SU-DHL-6 (cell line): ENCODE measurements around the gene FBXO48.

Source experiments
- H2AFZ ChIP-seq: fragments of 200-600 bp; sonication (generic); 2 replicates; pipeline ENCODE4 v1.6.1; 2014; ENCODE audit warnings: low read depth, mild to moderate bottlenecking, moderate library complexity, mixed read lengths, antibody characterized with exemption, low read length; ENCODE audit not compliant: severe bottlenecking
- H3F3A ChIP-seq: fragments of 200-600 bp; shearing (Covaris generic); 2 replicates; pipeline ENCODE4 v1.6.0; 2016; ENCODE audit warnings: antibody characterized with exemption, mild to moderate bottlenecking; ENCODE audit not compliant: insufficient read depth
- H3K27ac ChIP-seq: fragments of 200-600 bp; sonication (generic); 2 replicates; pipeline ENCODE4 v1.5.1; 2016; ENCODE audit warnings: low read depth, mild to moderate bottlenecking, low read length, moderate library complexity, mixed read lengths
- H3K27me3 ChIP-seq: fragments of 200-600 bp; sonication (generic), shearing (Covaris generic); 2 replicates; pipeline ENCODE4 v1.6.0; 2014; ENCODE audit warnings: mild to moderate bottlenecking, low read length
- H3K36me3 ChIP-seq: fragments of 200-600 bp; sonication (generic); 2 replicates; pipeline ENCODE4 v1.6.1; 2014; ENCODE audit warnings: mild to moderate bottlenecking, low read length, mixed read lengths
- H3K4me2 ChIP-seq: fragments of 300-600, 200-600 bp; shearing (Covaris generic), sonication (generic); 2 replicates; pipeline ENCODE4 v1.6.0; 2014; ENCODE audit warnings: low read length, low read depth, mild to moderate bottlenecking; ENCODE audit not compliant: poor library complexity, severe bottlenecking
- H3K4me3 ChIP-seq: fragments of 200-600 bp; sonication (generic); 2 replicates; pipeline ENCODE4 v1.5.1; 2014; ENCODE audit warnings: antibody characterized with exemption, low read length, mild to moderate bottlenecking, mixed read lengths; ENCODE audit not compliant: insufficient read depth, poor library complexity, severe bottlenecking
- H3K79me2 ChIP-seq: fragments of 200-600 bp; sonication (generic); 2 replicates; pipeline ENCODE4 v1.6.1; 2014; ENCODE audit warnings: mild to moderate bottlenecking, low read length, moderate library complexity; ENCODE audit not compliant: insufficient read depth
- H3K9ac ChIP-seq: fragments of 200-600 bp; sonication (generic); 2 replicates; pipeline ENCODE4 v1.7.0; 2014; ENCODE audit warnings: mild to moderate bottlenecking, low read length
- H3K9me2 ChIP-seq: fragments of 200-600 bp; sonication (generic); replicated peaks from 2 replicates; pipeline ENCODE4 v1.6.1; 2014; ENCODE audit warnings: low read length; ENCODE audit not compliant: insufficient read depth
- H3K9me3 ChIP-seq: fragments of 200-600 bp; sonication (generic); 2 replicates; pipeline ENCODE4 v1.6.1; 2014; ENCODE audit warnings: low read length, mixed read lengths; ENCODE audit not compliant: insufficient read depth
- H4K20me1 ChIP-seq: fragments of 200-600 bp; sonication (generic); 2 replicates; pipeline ENCODE4 v1.6.1; 2014; ENCODE audit warnings: low read depth, mild to moderate bottlenecking, antibody characterized with exemption, low read length, moderate library complexity, mixed read lengths
- CTCF ChIP-seq: fragments of 200-600 bp; sonication (generic); IDR thresholded peaks from one replicate; pipeline ENCODE4 v1.5.1; 2017; ENCODE audit warnings: antibody characterized with exemption, mild to moderate bottlenecking, low read length, moderate library complexity; ENCODE audit not compliant: insufficient read depth, poor library complexity, severe bottlenecking
- EZH2phosphoT487 ChIP-seq: fragments of 200-600 bp; sonication (generic), shearing (Covaris generic); conservative IDR thresholded peaks from 2 replicates; pipeline ENCODE4 v1.6.1; 2018; ENCODE audit warnings: mild to moderate bottlenecking, antibody characterized with exemption, low read length, moderate library complexity, mixed read lengths

FBXO48 gene

GRCh38 chr2:68412127-68412819 lies 54.8 kb downstream of the FBXO48 start:
- peak overlapping the region; percentile 96 for H3K27ac ChIP-seq

GRCh38 chr2:68411397-68412126 lies 55.5 kb downstream of the FBXO48 start:
- no peak overlapping the region for H2AFZ ChIP-seq
- H3K36me3 ChIP-seq, result no peaks in the 10 kb centered on the region
- H3K9me3 ChIP-seq, result no peaks in the 10 kb centered on the region
- H3K4me2 ChIP-seq, result peak overlapping the region; percentile 93
- peak overlapping the region; percentile 39 for H3K4me3 ChIP-seq
- TF ChIP-seq EZH2phosphoT487 (no peak), CTCF (no peak)
- H3K9ac ChIP-seq, result peak overlapping the region; percentile 35
- H3K27ac ChIP-seq, result peak overlapping the region; percentile 96
- H4K20me1 ChIP-seq, result no peaks in the 10 kb centered on the region
- H3K9me2 ChIP-seq, result no peaks in the 10 kb centered on the region
- no peaks in the 10 kb centered on the region for H3K79me2 ChIP-seq
- H3F3A ChIP-seq, result peaks cover 11% of the 10 kb centered on the region
- no peaks in the 10 kb centered on the region for H3K27me3 ChIP-seq

More at GRCh38 chr2:68412127-68412819, 54.8 kb downstream of the FBXO48 start:
- Histone ChIP-seq H3K79me2 (no peaks in the 10 kb centered on the region), H3F3A (peaks cover 11% of the 10 kb centered on the region), H3K27me3 (no peaks in the 10 kb centered on the region), H2AFZ (no peak overlapping the region), H3K9ac (peak overlapping the region; percentile 35), H3K4me3 (peak overlapping the region; percentile 39), H3K9me3 (no peaks in the 10 kb centered on the region), H4K20me1 (no peaks in the 10 kb centered on the region), H3K9me2 (no peaks in the 10 kb centered on the region), H3K36me3 (no peaks in the 10 kb centered on the region), H3K4me2 (peak overlapping the region; percentile 93)
- no peak for TF ChIP-seq EZH2phosphoT487
- TF ChIP-seq CTCF, result no peak
